MM.1S (cell line): ENCODE measurements around the gene KSR1.

Experiments
- EZH2 ChIP-seq: fragments of 300-600 bp; sonication (generic); optimal IDR thresholded peaks from 2 replicates; pipeline ENCODE3; 2017; ENCODE audit warnings: low read depth, mild to moderate bottlenecking, antibody characterized with exemption, low read length, mixed read lengths
- TF ChIP-seq, protein P1 (sequence below): fragments of 300-600 bp; sonication (generic); IDR thresholded peaks from 2 replicates; pipeline ENCODE4 v1.5.1; 2016; ENCODE audit warnings: antibody characterized with exemption, low read length, mixed read lengths

DNA sequence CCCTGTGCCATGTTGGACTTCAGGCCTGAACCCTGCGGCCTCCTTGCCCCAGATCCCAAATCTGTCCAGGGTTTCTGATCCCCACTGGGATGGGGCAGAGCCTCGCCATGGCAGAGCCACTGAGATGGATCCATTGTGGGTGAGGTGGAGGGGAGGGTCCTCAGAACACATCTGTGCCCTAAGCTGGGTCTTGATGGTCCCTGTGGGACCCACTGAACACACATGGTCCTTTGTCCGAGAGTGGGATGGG lies 38.0 kb upstream of the KSR1 start:
- TF ChIP-seq, protein P1, sequence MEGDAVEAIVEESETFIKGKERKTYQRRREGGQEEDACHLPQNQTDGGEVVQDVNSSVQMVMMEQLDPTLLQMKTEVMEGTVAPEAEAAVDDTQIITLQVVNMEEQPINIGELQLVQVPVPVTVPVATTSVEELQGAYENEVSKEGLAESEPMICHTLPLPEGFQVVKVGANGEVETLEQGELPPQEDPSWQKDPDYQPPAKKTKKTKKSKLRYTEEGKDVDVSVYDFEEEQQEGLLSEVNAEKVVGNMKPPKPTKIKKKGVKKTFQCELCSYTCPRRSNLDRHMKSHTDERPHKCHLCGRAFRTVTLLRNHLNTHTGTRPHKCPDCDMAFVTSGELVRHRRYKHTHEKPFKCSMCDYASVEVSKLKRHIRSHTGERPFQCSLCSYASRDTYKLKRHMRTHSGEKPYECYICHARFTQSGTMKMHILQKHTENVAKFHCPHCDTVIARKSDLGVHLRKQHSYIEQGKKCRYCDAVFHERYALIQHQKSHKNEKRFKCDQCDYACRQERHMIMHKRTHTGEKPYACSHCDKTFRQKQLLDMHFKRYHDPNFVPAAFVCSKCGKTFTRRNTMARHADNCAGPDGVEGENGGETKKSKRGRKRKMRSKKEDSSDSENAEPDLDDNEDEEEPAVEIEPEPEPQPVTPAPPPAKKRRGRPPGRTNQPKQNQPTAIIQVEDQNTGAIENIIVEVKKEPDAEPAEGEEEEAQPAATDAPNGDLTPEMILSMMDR: no peak
- TF ChIP-seq EZH2: no peak
